ENCODE measurements around the gene FOXN1. TPM values are rescaled to one million over a fixed set of nuclear protein-coding genes. Genes with fewer than 3 reads are reported as not detected.
A peak's percentile ranks its signal among the peaks of the same experiment; 100 is the strongest.

The FOXN1 gene
- total and polyA plus RNA-seq, 2 donors from 2014 or later: not detected

DNA sequence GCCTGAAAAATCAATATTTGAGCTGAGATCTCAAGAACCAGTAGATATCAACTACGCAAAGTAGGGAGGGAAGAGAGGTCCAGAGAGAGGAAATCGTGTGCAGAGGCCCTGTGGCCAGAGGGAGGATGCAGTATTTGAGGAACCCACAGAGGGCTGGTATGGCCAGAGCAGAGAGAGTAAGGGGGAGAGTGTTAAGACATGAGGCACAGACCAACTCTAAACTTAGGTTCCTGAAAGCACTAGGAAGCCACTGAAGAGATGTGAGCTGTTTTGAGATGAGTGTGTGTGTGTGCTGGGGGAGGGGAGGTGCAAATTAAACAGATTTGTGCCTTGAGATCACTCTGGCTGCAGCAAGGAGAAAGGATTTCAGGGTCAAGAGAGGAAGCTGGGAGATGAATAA, 21.9 kb upstream of the FOXN1 start:
- FAIRE-seq (no peak), DNase-seq (no peak)
- Histone ChIP-seq H3K36me3 (ENCODE audit: control insufficient read depth in 2 of 3, insufficient read depth in 3 of 3, low read length in 3 of 3) (no peaks in the 10 kb centered on the region), H3K4me3 (ENCODE audit: low read length in 3 of 3) (no peak overlapping the region), H3K4me1 (ENCODE audit: control insufficient read depth in 2 of 3, insufficient read depth in 2 of 3, low read depth in 1 of 3, low read length in 3 of 3) (peaks cover 0 to 20% (median 14%) of the 10 kb centered on the region in 3 donors), H3K27ac (ENCODE audit: low read depth in 2 of 2, low read length in 2 of 2) (no peak overlapping the region), H3K9me3 (ENCODE audit: control insufficient read depth in 2 of 3, insufficient read depth in 1 of 3, low read length in 3 of 3) (no peaks in the 10 kb centered on the region), H3K9ac (ENCODE audit: low read length in 3 of 3) (no peak overlapping the region), H3K27me3 (ENCODE audit: control insufficient read depth, insufficient read depth, low read length) (no peaks in the 10 kb centered on the region)
- TF ChIP-seq, protein P1, sequence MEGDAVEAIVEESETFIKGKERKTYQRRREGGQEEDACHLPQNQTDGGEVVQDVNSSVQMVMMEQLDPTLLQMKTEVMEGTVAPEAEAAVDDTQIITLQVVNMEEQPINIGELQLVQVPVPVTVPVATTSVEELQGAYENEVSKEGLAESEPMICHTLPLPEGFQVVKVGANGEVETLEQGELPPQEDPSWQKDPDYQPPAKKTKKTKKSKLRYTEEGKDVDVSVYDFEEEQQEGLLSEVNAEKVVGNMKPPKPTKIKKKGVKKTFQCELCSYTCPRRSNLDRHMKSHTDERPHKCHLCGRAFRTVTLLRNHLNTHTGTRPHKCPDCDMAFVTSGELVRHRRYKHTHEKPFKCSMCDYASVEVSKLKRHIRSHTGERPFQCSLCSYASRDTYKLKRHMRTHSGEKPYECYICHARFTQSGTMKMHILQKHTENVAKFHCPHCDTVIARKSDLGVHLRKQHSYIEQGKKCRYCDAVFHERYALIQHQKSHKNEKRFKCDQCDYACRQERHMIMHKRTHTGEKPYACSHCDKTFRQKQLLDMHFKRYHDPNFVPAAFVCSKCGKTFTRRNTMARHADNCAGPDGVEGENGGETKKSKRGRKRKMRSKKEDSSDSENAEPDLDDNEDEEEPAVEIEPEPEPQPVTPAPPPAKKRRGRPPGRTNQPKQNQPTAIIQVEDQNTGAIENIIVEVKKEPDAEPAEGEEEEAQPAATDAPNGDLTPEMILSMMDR (IDR thresholded peaks at IDR 0.05; ENCODE audit: borderline replicate concordance, extremely low read depth, insufficient read depth): no peak
- intact Hi-C loops (cut with DNase I): no loop called here

- Histone ChIP-seq H3K9me3 (ENCODE audit: control insufficient read depth in 2 of 3, insufficient read depth in 1 of 3, low read length in 3 of 3) (no peaks in the 10 kb centered on the region), H3K9ac (ENCODE audit: low read length in 3 of 3) (no peak overlapping the region), H3K27me3 (ENCODE audit: control insufficient read depth, insufficient read depth, low read length) (no peaks in the 10 kb centered on the region), H3K4me3 (ENCODE audit: low read length in 3 of 3) (no peak overlapping the region), H3K4me1 (ENCODE audit: control insufficient read depth in 2 of 3, insufficient read depth in 2 of 3, low read depth in 1 of 3, low read length in 3 of 3) (peaks cover 0 to 17% (median 17%) of the 10 kb centered on the region in 3 donors), H3K36me3 (ENCODE audit: control insufficient read depth in 2 of 3, insufficient read depth in 3 of 3, low read length in 3 of 3) (no peaks in the 10 kb centered on the region), H3K27ac (ENCODE audit: low read depth in 2 of 2, low read length in 2 of 2) (no peak overlapping the region)
- FAIRE-seq (no peak), DNase-seq (no peak)
- TF ChIP-seq, protein P1 (IDR thresholded peaks at IDR 0.05; ENCODE audit: borderline replicate concordance, extremely low read depth, insufficient read depth): no peak
- intact Hi-C loops (cut with DNase I): no loop called here
These were observed 21.1 kb upstream of the FOXN1 start for GRCh38 chr17:28485049-28485448.

- no peak for FAIRE-seq
- no peaks in the 10 kb centered on the region for H3K27me3 ChIP-seq (ENCODE audit: control insufficient read depth, insufficient read depth, low read length)
- H3K9me3 ChIP-seq (ENCODE audit: control insufficient read depth in 2 of 3, insufficient read depth in 1 of 3, low read length in 3 of 3): no peaks in the 10 kb centered on the region
- H3K4me1 ChIP-seq (ENCODE audit: control insufficient read depth in 2 of 3, insufficient read depth in 2 of 3, low read depth in 1 of 3, low read length in 3 of 3): peaks cover 0 to 28% (median 16%) of the 10 kb centered on the region in 3 donors
- peaks cover 0 to 3% (median 0%) of the 10 kb centered on the region in 3 donors for H3K36me3 ChIP-seq (ENCODE audit: control insufficient read depth in 2 of 3, insufficient read depth in 3 of 3, low read length in 3 of 3)
- intact Hi-C loops (cut with DNase I): no loop called here
- peak overlapping the region in 1 of 2 donors; percentile 38 for H3K27ac ChIP-seq (ENCODE audit: low read depth in 2 of 2, low read length in 2 of 2)
- H3K9ac ChIP-seq (ENCODE audit: low read length in 3 of 3): no peak overlapping the region
- DNase-seq: peak in 4 of 5 donors; percentile 35 to 70 (median 57)
- H3K4me3 ChIP-seq (ENCODE audit: low read length in 3 of 3): no peak overlapping the region
- TF ChIP-seq, protein P1 (IDR thresholded peaks at IDR 0.05; ENCODE audit: borderline replicate concordance, extremely low read depth, insufficient read depth): no peak
These were observed 18.1 kb upstream of the FOXN1 start for GRCh38 chr17:28487881-28488532.

Measured in kidney (tissue), 14 donors.